OCI-LY7 (cell line): ENCODE results near the gene IGIP.

ENCODE experiments used
- CTCF ChIP-seq: fragments of 200-600 bp; sonication (generic); conservative IDR thresholded peaks from 2 replicates; pipeline ENCODE4 v1.5.1; 2014; ENCODE audit warnings: mild to moderate bottlenecking, antibody characterized with exemption, low read length, moderate library complexity, mixed read lengths
- EZH2phosphoT487 ChIP-seq: fragments of 200-600 bp; sonication (generic); IDR thresholded peaks from 2 replicates; pipeline ENCODE4 v1.6.1; 2018; ENCODE audit warnings: low read depth, borderline replicate concordance, mild to moderate bottlenecking, mixed run types, antibody characterized with exemption, low read length, moderate library complexity, mixed read lengths

- TF ChIP-seq CTCF = peak; percentile 56; the same call in 1 of the 2 replicates
- no peak for TF ChIP-seq EZH2phosphoT487
These were observed 9.0 kb upstream of the IGIP start for GRCh38 chr5:140116716-140117115.
